Glomerular visceral epithelial cell (primary cell): ENCODE results near the gene SNAPC4.

Experiments used
- DNase-seq: peaks from one replicate; pipeline ENCODE4 v3.0.0-alpha.2; 2016; ENCODE audit errors: extremely low spot score

Gene SNAPC4

DNA sequence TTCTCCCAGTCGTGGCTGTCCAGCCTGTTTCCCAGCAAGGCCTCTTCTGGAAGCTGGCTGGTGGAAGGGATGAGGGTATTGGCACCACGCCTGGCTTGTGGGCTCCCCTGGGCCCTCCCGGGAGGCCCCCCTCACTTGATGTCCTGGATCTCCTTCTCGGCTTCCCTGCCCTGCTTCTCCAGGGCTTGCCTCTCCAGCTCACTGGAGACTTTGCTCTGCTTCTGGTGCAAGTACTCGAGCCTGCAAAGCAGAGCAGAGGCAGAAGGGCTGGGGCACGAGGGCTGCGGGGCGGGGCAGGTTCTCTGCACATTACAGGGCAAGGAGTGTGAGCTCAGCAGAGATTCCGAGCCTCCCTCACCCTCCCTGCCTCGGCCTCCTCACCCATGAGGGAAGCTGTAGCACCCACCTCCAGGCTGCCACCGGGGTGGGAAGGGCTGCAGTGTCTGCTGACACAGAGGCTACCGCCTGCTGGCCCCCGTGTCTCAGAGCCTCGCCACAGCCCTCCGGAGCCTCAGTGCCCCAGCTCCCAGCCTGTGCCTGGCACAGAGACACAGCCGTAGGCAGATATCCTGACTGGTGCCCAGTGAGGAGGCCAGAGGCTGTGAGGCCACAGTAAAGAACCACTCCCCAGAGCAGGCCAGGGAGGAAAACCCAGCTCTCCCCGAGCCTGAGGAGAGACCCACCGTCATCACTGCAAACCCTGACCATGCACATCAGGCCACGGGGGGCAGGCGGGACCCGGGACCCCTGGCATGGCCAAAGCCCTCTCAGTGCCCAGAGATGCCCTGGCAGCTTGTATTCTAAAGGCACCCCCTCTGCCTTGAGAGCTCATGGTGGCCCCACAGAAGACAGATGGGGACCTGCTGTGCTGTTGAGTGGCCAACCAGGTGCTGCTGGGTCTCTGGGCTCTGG lies 7.2 kb downstream of the SNAPC4 start:
- no peak for DNase-seq

DNA sequence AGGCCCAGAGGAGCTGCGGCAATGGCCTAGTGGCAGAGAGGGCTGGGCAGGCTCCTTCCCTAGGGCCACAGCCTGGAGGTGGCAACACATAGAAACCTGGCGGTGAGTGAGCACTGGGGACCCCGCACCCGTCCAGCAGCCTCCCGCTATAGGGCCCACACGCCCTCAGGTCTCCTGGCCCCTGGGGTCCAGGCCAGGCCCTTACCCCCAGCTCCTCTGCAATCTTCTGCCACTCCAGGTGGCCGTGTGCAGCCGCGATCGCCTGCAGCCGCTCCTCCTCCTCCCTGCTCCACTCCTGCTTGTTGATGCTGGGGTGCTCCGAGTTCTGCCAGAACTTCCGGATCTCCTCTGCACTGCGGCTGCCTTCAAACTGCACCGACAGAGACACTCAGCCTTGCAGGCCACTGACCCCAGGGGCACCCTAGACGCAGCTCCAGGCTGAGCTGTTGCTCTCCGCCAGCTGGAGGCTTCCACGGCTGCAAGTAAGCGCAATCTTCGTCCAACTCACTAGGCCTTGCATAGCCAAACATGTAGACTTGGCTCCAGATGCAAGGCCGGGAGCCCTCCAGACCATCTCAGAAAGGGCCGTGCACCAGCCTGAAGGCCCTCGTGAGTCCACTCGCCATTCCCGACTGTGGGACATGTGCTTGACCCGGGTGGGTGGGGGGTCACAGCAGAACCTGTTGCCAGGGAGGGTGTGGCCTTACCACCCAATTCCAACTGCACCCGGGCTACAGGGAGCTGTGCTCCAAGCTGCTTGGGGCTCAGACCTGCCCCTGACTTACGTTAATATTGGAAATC lies 8.0 kb downstream of the SNAPC4 start:
- DNase-seq = no peak

- no peak for DNase-seq
Measured at GRCh38 chr9:136389396-136389795, 10.6 kb downstream of the SNAPC4 start.

DNA sequence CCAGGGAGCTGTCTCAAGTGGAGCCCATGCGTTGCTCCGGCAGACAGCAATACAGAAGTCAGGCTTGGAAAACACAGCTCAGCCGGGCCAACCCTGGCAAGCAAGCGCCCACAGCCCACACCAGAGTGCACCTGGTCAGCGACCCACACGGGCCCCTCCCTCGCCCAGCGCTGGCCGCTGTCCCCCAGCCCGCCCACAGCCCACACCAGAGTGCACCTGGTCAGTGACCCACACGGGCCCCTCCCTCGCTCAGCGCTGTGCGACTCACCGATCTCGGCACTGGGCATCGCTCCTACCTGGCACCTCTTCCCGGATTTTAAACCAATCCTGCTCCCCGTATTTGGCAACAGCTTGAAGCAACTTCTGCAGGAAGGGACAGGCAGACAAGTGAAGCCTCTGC lies 12.8 kb downstream of the SNAPC4 start:
- no peak for DNase-seq

- DNase-seq = no peak
Measured at GRCh38 chr9:136386018-136386417, 14.0 kb downstream of the SNAPC4 start.

- no peak for DNase-seq
Measured at GRCh38 chr9:136385015-136385414, 15.0 kb downstream of the SNAPC4 start.

GRCh38 chr9:136383436-136383835 lies 16.5 kb downstream of the SNAPC4 start:
- no peak for DNase-seq

GRCh38 chr9:136381966-136382513 lies 17.9 kb downstream of the SNAPC4 start:
- no peak for DNase-seq

DNA sequence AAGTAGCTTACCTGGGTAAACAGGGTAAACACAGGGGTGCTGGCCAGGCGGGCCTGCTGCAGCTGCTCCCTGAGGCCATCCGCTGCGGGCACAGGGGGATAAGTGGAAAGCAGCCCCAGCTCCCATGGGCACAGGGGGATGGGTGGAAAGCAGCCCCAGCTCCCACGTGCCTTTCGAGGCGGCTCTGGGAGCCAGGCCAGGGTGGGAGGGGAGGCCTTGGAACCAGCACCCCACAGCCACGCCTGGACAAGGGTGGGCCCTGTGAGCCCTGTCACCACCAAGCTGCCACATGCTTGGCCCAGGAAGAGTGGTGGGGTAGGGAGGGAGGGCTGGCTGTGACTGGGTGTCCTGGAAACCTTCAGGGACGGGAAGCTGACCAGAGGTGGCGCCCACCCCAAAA lies 18.7 kb downstream of the SNAPC4 start:
- DNase-seq = no peak

DNA sequence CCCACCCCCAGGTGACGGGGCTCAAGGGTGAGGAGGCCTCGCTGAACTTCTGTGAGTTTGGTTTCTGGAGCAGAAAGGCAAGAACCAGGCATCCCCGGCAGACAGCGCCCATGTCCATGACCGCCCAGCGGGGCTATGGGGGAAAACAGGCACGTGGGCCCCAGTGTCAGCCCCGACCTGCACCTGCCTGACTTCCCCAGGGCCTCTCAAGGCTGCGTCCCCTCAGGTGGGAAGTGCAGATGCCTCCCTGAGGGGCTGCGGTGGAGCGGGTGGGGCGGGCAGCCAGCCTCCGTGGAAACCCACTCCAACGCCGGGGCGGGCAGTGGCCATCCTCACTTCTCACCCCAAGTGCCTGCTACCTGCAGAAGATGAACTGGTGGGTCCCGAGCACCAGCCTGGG lies 19.6 kb downstream of the SNAPC4 start:
- DNase-seq = no peak

GRCh38 chr9:136379891-136380290 lies 20.1 kb downstream of the SNAPC4 start:
- DNase-seq = no peak

DNA sequence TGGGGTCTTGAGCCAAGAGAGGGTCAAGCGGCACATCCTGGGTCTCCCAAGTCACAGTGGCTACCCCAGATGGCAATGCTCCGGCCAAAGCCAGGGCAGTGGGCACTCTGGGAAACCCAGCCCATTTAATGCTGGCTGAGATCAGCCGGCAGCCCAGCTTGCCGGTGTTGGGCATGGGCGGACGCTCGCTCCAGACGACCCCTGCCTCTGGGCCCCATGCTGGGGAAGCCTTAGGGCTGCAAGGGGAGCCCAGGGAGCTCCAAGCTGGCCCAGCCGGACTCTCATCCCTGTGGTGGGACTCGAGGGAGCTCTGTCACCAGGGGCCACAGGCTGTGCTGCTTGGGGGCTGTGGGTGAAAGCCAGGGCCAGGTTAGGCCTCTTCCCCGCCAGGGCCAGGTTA lies 20.6 kb downstream of the SNAPC4 start:
- DNase-seq = no peak

GRCh38 chr9:136379003-136379287 lies 21.0 kb downstream of the SNAPC4 start:
- no peak for DNase-seq

- no peak for DNase-seq
Measured at GRCh38 chr9:136378170-136379002, 21.6 kb downstream of the SNAPC4 start.

GRCh38 chr9:136377341-136378169 lies 22.4 kb downstream of the SNAPC4 start:
- DNase-seq = no peak

DNA sequence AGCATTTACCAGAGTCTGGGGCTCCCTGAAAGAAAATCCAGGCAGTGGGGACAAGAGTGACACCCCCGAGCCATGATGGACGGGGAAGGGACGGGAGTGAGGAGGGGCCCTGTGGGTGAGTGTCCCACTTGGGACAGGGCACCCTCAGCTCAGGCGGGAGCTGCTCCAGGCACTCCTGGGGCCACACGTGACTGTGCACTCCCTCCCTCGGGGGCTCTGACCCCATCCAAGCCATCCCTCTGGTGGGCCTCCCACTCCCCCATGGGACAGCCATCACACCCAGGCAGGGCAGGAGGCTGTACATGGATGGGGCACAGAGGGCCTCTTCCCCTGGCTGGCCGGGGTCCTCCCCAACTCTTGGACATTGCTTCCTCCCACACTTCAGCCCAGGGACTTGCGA lies 23.5 kb downstream of the SNAPC4 start:
- no peak for DNase-seq

GRCh38 chr9:136375096-136375495 lies 24.9 kb downstream of the SNAPC4 start:
- no peak for DNase-seq

GRCh38 chr9:136374183-136374575 lies 25.8 kb downstream of the SNAPC4 start:
- no peak for DNase-seq

DNA sequence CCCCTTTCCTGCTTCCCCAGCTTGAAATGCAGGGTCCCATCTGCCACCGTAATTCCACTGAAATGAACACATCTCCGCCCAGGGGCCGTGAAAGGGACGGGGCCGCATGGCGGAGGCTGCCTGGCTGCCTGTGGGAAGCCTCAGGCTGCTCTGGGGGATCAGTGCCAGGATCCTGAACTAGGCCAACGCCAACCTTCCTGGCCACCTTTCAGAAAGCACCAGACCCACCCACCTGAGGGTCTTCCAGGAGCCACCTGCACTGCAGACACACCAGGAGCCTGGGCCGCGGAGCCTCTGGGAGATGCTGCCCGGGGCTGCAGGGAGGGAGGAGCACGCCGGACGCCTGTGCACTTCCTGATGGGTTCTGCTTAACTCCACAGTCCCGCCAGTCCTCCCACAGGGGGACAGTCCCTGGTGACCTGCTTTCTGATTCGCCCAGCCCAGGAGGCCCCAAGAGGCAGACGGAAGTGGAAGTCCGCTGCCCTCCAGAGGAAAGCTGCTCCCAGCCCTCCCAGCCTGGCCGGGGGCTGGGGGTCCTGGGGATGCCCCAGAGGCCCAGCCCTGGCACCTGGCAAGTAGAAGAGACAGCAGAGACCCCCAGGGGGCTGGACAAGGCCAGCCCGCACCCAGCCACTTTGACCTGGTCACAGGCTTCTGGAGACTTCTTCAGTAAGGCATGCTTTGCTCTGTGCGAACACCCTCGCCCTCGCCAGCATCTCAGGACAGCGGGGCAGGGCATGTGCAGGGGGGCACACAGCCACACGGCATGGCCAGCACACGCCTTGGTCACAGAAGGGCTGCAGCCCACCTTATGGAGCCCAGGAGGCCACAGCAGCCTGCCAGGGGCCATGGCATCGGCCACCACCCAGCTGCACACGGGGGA lies 26.4 kb downstream of the SNAPC4 start, which contains the start of gene CARD9:
TSS of gene CARD9 (minus strand) at position 370 of the 883 bp plus-strand sequence. CDS start 1,591 bp downstream, outside the sequence.
- DNase-seq = no peak
